Vagina (tissue), 2 donors: Measurements from ENCODE around the gene OLFML2A.
"Not testable (repeated sequence)": the region's sequence is repeated elsewhere in the genome, so short reads cannot be mapped to it uniquely, and the experiment has no call there.

Source experiments
- CTCF ChIP-seq, 3 experiments: fragments of 450-650 bp in 2 of 3; fragments of 200-600 bp in 1 of 3; sonication (generic) in 1 of 3; IDR thresholded peaks; one replicate each; pipeline ENCODE4 v1.5.1; 2017 to 2019; ENCODE audit warnings: antibody characterized with exemption in 3 of 3, mild to moderate bottlenecking in 2 of 3, moderate library complexity in 2 of 3
- POLR2A ChIP-seq, 2 donors: fragments of 450-650 bp; IDR thresholded peaks; one replicate each; pipeline ENCODE4 v1.6.1; 2017; ENCODE audit warnings: antibody characterized with exemption in 2 of 2, mild to moderate bottlenecking in 2 of 2, moderate library complexity in 2 of 2
- POLR2AphosphoS5 ChIP-seq, 2 donors: sonication (generic); formaldehyde crosslinking; IDR thresholded peaks; one replicate each; pipeline ENCODE4 v1.9.0; 2017; ENCODE audit warnings: antibody characterized with exemption in 2 of 2, mild to moderate bottlenecking in 2 of 2, low read depth in 1 of 2; ENCODE audit not compliant: insufficient read depth in 1 of 2

- not testable (repeated sequence) for TF ChIP-seq POLR2AphosphoS5 (IDR thresholded peaks at IDR 0.05; ENCODE audit: insufficient read depth in 1 of 2, low read depth in 1 of 2); CTCF (IDR thresholded peaks at IDR 0.05); POLR2A (IDR thresholded peaks at IDR 0.05)
Observed at GRCh38 chr9:124838132-124838531, 61.2 kb downstream of the OLFML2A start.
